HG02840 (cell line): ENCODE results near the gene WNT8B.

Experiments
- ATAC-seq: cut with Tn5 transposase; IDR thresholded peaks from one replicate; pipeline ENCODE4 v1.9.1; 2021; ENCODE audit warnings: mild to moderate bottlenecking, moderate library complexity, moderate number of reproducible peaks; ENCODE audit not compliant: unreplicated experiment, low FRiP score

The WNT8B gene

GRCh38 chr10:100482834-100483185, 20.0 kb downstream of the WNT8B start:
- no peak for ATAC-seq

- ATAC-seq, result no peak
These were observed 21.3 kb downstream of the WNT8B start for GRCh38 chr10:100483876-100484666.

GRCh38 chr10:100485366-100485765, 22.6 kb downstream of the WNT8B start:
- ATAC-seq, result no peak

GRCh38 chr10:100485801-100486495, 23.1 kb downstream of the WNT8B start:
- ATAC-seq, result no peak

GRCh38 chr10:100487529-100487928, 24.7 kb downstream of the WNT8B start:
- ATAC-seq, result no peak

- no peak for ATAC-seq
These were observed 26.6 kb downstream of the WNT8B start for GRCh38 chr10:100489396-100489795.

GRCh38 chr10:100490531-100490930, 27.7 kb downstream of the WNT8B start:
- ATAC-seq, result no peak

- no peak for ATAC-seq
These were observed 33.8 kb downstream of the WNT8B start for GRCh38 chr10:100496567-100496966.

- no peak for ATAC-seq
These were observed 35.2 kb downstream of the WNT8B start for GRCh38 chr10:100498059-100498458.

- ATAC-seq, result no peak
These were observed 38.6 kb downstream of the WNT8B start for GRCh38 chr10:100501423-100501822.

- no peak for ATAC-seq
These were observed 40.2 kb downstream of the WNT8B start for GRCh38 chr10:100502926-100503494.

- ATAC-seq, result no peak
These were observed 41.3 kb downstream of the WNT8B start for GRCh38 chr10:100504096-100504495.

GRCh38 chr10:100505164-100505563, 42.4 kb downstream of the WNT8B start:
- no peak for ATAC-seq

- no peak for ATAC-seq
These were observed 44.0 kb downstream of the WNT8B start for GRCh38 chr10:100506596-100507356.

- ATAC-seq, result no peak
These were observed 44.5 kb downstream of the WNT8B start for GRCh38 chr10:100507357-100507732.

GRCh38 chr10:100508266-100508665, 45.5 kb downstream of the WNT8B start:
- no peak for ATAC-seq

GRCh38 chr10:100508691-100509150, 45.9 kb downstream of the WNT8B start:
- no peak for ATAC-seq

GRCh38 chr10:100509241-100509840, 46.5 kb downstream of the WNT8B start:
- no peak for ATAC-seq

- no peak for ATAC-seq
These were observed 47.9 kb downstream of the WNT8B start for GRCh38 chr10:100510533-100511308.

- ATAC-seq, result no peak
These were observed 52.8 kb downstream of the WNT8B start for GRCh38 chr10:100515612-100516011.
